GM12873 (cell line): ENCODE results near the gene PRLR.

Experiments used
- TF ChIP-seq, protein P1 (sequence below): IDR thresholded peaks from 2 replicates; pipeline ENCODE4 v1.5.1; 2012; ENCODE audit warnings: low read depth, mild to moderate bottlenecking, moderate library complexity, low read length, control low read depth; ENCODE audit not compliant: insufficient read depth; ENCODE audit errors: missing control alignments

Gene PRLR

DNA sequence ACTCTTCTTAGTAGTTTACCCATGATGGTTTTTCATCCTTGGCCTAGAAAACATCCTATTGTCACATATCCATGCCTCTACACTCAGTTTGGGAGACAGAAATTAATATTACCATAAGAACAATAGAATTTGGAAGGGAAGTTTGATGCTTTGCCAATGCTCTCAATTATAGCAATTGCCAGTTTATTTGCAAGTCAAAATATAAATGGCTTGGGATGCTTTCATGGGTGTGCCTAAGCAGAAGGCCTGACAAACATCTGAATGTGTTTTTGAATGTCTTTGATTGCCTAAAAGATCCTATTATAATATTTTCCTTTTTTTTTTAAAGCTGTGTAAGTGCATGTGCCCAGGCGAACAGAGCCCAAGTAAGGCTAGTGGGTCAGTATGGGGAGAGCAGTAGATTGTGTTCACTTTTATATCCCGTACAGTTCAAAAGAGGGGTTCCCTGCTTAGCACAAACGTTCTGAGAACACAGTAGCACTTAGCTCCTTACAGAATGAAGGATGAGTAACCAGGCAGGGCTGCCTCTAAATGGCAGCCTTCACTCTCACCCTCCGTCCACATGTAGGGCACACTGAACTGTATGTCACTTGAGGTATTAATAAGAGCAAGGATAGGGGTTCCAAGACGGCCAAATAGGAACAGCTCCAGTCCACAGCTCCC is 126.5 kb downstream of the PRLR start:
- TF ChIP-seq, protein P1, sequence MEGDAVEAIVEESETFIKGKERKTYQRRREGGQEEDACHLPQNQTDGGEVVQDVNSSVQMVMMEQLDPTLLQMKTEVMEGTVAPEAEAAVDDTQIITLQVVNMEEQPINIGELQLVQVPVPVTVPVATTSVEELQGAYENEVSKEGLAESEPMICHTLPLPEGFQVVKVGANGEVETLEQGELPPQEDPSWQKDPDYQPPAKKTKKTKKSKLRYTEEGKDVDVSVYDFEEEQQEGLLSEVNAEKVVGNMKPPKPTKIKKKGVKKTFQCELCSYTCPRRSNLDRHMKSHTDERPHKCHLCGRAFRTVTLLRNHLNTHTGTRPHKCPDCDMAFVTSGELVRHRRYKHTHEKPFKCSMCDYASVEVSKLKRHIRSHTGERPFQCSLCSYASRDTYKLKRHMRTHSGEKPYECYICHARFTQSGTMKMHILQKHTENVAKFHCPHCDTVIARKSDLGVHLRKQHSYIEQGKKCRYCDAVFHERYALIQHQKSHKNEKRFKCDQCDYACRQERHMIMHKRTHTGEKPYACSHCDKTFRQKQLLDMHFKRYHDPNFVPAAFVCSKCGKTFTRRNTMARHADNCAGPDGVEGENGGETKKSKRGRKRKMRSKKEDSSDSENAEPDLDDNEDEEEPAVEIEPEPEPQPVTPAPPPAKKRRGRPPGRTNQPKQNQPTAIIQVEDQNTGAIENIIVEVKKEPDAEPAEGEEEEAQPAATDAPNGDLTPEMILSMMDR = no peak

DNA sequence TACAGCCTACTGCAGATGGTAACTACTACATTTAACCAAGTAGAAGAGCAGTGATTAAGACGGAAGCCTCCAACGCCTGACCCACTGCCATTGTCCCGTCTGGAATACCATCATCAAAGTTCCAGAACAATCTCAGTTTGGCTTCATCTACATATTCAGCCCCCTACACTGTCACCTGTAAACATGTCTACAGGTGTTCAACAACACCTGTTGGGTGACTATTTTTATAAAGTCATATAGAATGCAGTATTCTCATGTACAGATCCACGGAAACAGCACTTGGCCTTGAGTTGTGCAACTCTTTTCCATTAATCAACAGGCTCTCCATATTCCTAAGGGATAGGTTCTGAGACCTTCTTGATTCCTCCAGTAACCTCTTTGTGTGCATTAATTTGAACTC is 129.3 kb downstream of the PRLR start:
- TF ChIP-seq, protein P1 = no peak

DNA sequence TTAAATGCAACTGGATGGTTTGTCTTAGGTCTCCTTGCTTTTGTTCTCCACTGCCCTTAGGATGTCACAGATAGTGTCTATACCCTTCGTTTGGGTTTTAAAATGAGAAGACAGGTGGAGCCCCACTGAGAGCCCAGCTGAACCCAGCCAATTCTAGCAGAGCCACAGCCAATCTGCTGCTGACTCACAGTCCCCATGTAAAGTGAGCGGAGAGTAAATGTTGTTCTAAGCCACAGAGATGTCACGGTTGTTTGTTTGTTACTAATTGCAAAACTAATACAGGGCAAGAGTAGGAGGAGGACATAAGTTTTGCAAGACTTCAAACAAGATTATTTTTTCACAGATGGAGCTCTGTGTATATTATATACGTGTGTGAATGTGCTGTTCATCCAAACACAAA is 132.1 kb downstream of the PRLR start:
- TF ChIP-seq, protein P1 = no peak

DNA sequence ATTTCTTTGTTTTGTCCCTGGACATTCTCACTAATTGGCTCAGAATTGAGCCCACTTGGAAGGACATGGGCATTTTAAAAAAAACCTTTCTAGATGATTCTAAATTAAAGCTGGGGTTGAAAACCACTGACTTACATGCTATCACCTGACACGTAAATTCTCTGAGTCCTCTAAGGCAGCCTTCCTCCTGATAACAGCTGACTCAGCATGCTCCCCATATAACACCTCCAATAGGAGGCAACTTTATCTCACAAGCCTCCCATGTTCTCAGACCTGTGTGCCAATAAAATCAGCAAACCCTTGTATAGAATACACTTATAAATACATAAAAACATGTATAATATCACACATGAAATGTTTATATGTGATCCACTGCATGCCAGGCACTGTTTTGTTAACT is 133.4 kb downstream of the PRLR start:
- TF ChIP-seq, protein P1 = no peak

DNA sequence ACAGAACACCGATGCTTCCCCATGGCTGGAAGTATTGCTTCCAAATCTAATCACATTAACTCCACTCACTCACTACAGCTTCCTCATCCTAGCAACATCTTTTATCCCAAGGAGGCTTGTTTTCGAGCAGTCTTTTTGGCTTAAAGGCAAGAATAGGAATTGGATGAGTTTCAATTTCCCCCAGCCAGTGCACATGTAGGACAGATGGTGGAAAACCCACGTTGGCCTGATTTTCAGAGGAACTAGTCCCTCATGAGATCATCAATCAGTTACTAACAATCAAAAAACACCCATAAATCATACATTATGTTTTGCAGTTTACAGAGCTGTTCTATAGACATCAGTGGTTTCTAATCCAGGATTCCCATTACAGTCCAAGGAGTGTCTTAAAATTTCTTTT is 134.1 kb downstream of the PRLR start:
- TF ChIP-seq, protein P1 = no peak

DNA sequence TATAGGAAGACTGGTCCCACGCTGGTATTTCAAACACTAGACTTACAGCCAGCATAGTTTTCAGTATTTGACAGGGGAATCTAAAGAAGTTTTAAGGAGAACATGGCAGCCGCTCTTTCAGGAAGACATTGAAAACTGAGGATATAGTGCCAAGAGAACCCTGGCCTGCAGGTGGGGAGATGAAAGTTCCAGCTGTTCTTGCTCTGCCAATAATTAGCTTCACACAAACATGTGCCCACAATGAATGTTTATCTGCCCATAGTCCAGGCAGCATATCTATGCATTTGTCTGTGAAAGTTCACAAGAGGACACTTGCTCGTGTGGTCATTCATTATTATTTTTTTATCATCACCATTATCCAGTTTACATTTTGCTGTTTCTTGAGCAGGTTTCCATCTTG is 134.9 kb downstream of the PRLR start:
- TF ChIP-seq, protein P1 = no peak

DNA sequence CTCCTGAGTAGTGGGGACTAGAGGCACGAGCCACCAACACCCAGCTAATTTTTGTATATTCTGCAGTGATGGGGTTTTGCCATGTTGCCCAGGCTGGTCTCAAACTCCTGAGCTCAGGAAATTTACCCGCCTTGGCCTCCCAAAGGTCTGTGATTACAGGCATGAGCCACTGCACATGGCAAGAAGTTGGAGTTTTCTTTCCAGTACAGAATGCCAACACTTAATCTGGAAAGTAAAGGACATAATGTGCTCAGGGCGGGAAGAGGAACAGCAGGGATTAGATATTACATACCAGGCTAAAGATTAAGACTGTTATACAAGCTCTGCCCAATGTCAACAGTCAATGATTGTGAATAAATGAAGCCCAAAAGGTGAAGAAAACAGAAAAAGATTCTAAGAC is 135.3 kb downstream of the PRLR start:
- TF ChIP-seq, protein P1 = no peak
